H9 (cell line): ENCODE data around the gene WAPL. TPM values are rescaled to one million over a fixed set of nuclear protein-coding genes. Genes with fewer than 3 reads are reported as not detected.

Experiments
- DNase-seq: peaks from one replicate; pipeline ENCODE4 v3.0.0-alpha.2; 2017
- H2AFZ ChIP-seq: one replicate; pipeline ENCODE4 v1.6.1; 2013; ENCODE audit warnings: mild to moderate bottlenecking, low read length, control low read depth, moderate library complexity
- H2AK5ac ChIP-seq: 2 replicates; pipeline ENCODE4 v1.6.1; 2013; ENCODE audit warnings: low read length, control low read depth, mixed read lengths; ENCODE audit not compliant: insufficient read length
- H2BK120ac ChIP-seq: one replicate; pipeline ENCODE4 v1.6.1; 2013; ENCODE audit warnings: low read depth, mild to moderate bottlenecking, low read length, control low read depth, inconsistent platforms; ENCODE audit not compliant: poor library complexity, severe bottlenecking
- H2BK12ac ChIP-seq: 2 replicates; pipeline ENCODE4 v1.6.1; 2013; ENCODE audit warnings: low read length, control low read depth, mixed read lengths, low read depth; ENCODE audit not compliant: insufficient read length
- H2BK15ac ChIP-seq: 2 replicates; pipeline ENCODE4 v1.6.1; 2013; ENCODE audit warnings: low read depth, low read length, control low read depth
- H2BK20ac ChIP-seq: one replicate; pipeline ENCODE4 v1.6.1; 2013; ENCODE audit warnings: low read depth, mild to moderate bottlenecking, low read length, control low read depth, inconsistent platforms; ENCODE audit not compliant: poor library complexity, severe bottlenecking
- H2BK5ac ChIP-seq: 2 replicates; pipeline ENCODE4 v1.6.1; 2013; ENCODE audit warnings: low read length, control low read depth, mixed read lengths; ENCODE audit not compliant: insufficient read length
- H3K14ac ChIP-seq: 2 replicates; pipeline ENCODE4 v1.6.1; 2013; ENCODE audit warnings: low read length, control low read depth; ENCODE audit not compliant: insufficient read depth
- H3K18ac ChIP-seq: 2 replicates; pipeline ENCODE4 v1.6.1; 2013; ENCODE audit warnings: low read depth, mild to moderate bottlenecking, mixed read lengths, low read length, control low read depth; ENCODE audit not compliant: insufficient read length
- H3K23ac ChIP-seq: 2 replicates; pipeline ENCODE4 v1.6.1; 2013; ENCODE audit warnings: low read length, control low read depth, mixed read lengths, low read depth; ENCODE audit not compliant: insufficient read length
- H3K23me2 ChIP-seq: 2 replicates; pipeline ENCODE4 v1.6.1; 2013; ENCODE audit warnings: low read depth, mild to moderate bottlenecking, mixed read lengths, low read length, control low read depth; ENCODE audit not compliant: insufficient read length, poor library complexity, severe bottlenecking
- H3K27ac ChIP-seq: 2 replicates; pipeline ENCODE4 v1.5.1; 2013; ENCODE audit warnings: low read length, control low read depth, mixed read lengths, low read depth; ENCODE audit not compliant: insufficient read length
- H3K27me3 ChIP-seq: 2 replicates; pipeline ENCODE4 v1.6.1; 2013; ENCODE audit warnings: low read length, control low read depth, inconsistent platforms; ENCODE audit not compliant: insufficient read depth
- H3K4ac ChIP-seq: 2 replicates; pipeline ENCODE4 v1.6.1; 2013; ENCODE audit warnings: low read depth, mild to moderate bottlenecking, control low read depth, inconsistent platforms, low read length, moderate library complexity
- H3K4me1 ChIP-seq: 2 replicates; pipeline ENCODE4 v1.6.1; 2013; ENCODE audit warnings: low read length, control low read depth, inconsistent platforms; ENCODE audit not compliant: insufficient read depth
- H3K4me2 ChIP-seq: 2 replicates; pipeline ENCODE4 v1.6.1; 2013; ENCODE audit warnings: low read length, control low read depth, mixed read lengths; ENCODE audit not compliant: insufficient read length, insufficient read depth
- H3K56ac ChIP-seq: 2 replicates; pipeline ENCODE4 v1.6.1; 2013; ENCODE audit warnings: low read depth, mild to moderate bottlenecking, mixed read lengths, low read length, control low read depth; ENCODE audit not compliant: insufficient read length
- H3K79me1 ChIP-seq: 2 replicates; pipeline ENCODE4 v1.6.1; 2013; ENCODE audit warnings: low read depth, mild to moderate bottlenecking, moderate library complexity, low read length, control low read depth, inconsistent platforms; ENCODE audit not compliant: insufficient read depth, poor library complexity, severe bottlenecking
- H3K79me2 ChIP-seq: 2 replicates; pipeline ENCODE4 v1.6.1; 2013; ENCODE audit warnings: low read length, control low read depth, inconsistent platforms; ENCODE audit not compliant: insufficient read depth
- H3K9ac ChIP-seq: 2 replicates; pipeline ENCODE4 v1.6.1; 2013; ENCODE audit warnings: low read length, control low read depth, mixed read lengths; ENCODE audit not compliant: insufficient read length; ENCODE audit errors: extremely low read depth
- H3K9me3 ChIP-seq: one replicate; pipeline ENCODE4 v1.6.1; 2013; ENCODE audit warnings: low read depth, low read length, inconsistent platforms; ENCODE audit not compliant: control insufficient read depth
- H3T11ph ChIP-seq: one replicate; pipeline ENCODE4 v1.6.1; 2013; ENCODE audit warnings: mild to moderate bottlenecking, low read length, control low read depth, inconsistent platforms
- H4K20me1 ChIP-seq: one replicate; pipeline ENCODE4 v1.6.1; 2013; ENCODE audit not compliant: control insufficient read depth, insufficient read length, insufficient read depth
- H4K5ac ChIP-seq: 2 replicates; pipeline ENCODE4 v1.6.1; 2013; ENCODE audit warnings: low read depth, mild to moderate bottlenecking, mixed read lengths, low read length, control low read depth; ENCODE audit not compliant: insufficient read length
- H4K8ac ChIP-seq: replicated peaks from 2 replicates; pipeline ENCODE4 v1.6.1; 2013; ENCODE audit warnings: low read length, control low read depth, mixed read lengths, low read depth; ENCODE audit not compliant: insufficient read length
- H4K91ac ChIP-seq: 2 replicates; pipeline ENCODE4 v1.6.1; 2013; ENCODE audit warnings: low read depth, mild to moderate bottlenecking, moderate library complexity, mixed read lengths, low read length, control low read depth; ENCODE audit not compliant: insufficient read length
- H3K27ac Mint-ChIP-seq, 3 experiments: 2 replicates in 2 of 3; 3 replicates in 1 of 3; pipeline ENCODE4 v1.8.0; 2020 to 2021; ENCODE audit warnings: mixed read lengths in 3 of 3, mild to moderate bottlenecking in 1 of 3, moderate library complexity in 1 of 3
- H3K27me3 Mint-ChIP-seq: 2 replicates; pipeline ENCODE4 v1.8.0; 2021; ENCODE audit warnings: low read depth, mild to moderate bottlenecking, moderate library complexity, mixed read lengths
- H3K36me3 Mint-ChIP-seq, 3 experiments: 2 replicates in 2 of 3; 3 replicates in 1 of 3; pipeline ENCODE4 v1.8.0; 2020 to 2021; ENCODE audit warnings: low read depth in 3 of 3, mixed read lengths in 3 of 3; ENCODE audit not compliant: insufficient read depth in 1 of 3
- H3K4me1 Mint-ChIP-seq, 2 experiments: 2 replicates each; pipeline ENCODE4 v1.8.0; 2020; ENCODE audit warnings: mixed read lengths in 2 of 2
- H3K4me3 Mint-ChIP-seq, 2 experiments: 2 replicates in 1 of 2; 3 replicates in 1 of 2; pipeline ENCODE4 v1.8.0; 2020 to 2021; ENCODE audit warnings: mild to moderate bottlenecking in 2 of 2, mixed read lengths in 2 of 2, moderate library complexity in 1 of 2
- H3K9me3 Mint-ChIP-seq, 2 experiments: 2 replicates in 1 of 2; 3 replicates in 1 of 2; pipeline ENCODE4 v1.8.0; 2020; ENCODE audit warnings: mild to moderate bottlenecking in 2 of 2, mixed read lengths in 2 of 2, moderate library complexity in 1 of 2
- CTCF ChIP-seq: fragments of 200-600 bp; sonication (generic); conservative IDR thresholded peaks from 3 replicates; pipeline ENCODE4 v1.8.0; 2021; ENCODE audit warnings: antibody characterized with exemption, mild to moderate bottlenecking
- WGBS: extraction: QIAGEN DNeasy Blood & Tissue Kit; methylation state at CpG from one replicate; pipeline ENCODE4 v1.1.7; 2013; ENCODE audit warnings: missing lambda C conversion rate, low lambda C conversion rate, mixed read lengths; ENCODE audit not compliant: insufficient read length; ENCODE audit errors: extremely low coverage; 5-methylcytosine and 5-hydroxymethylcytosine counted together
- total RNA-seq: library from RNA; stranded (reverse); gene quantifications from 2 replicates; pipeline ENCODE4 v1.2.1, GENCODE V29; 2021

The WAPL gene
- total RNA-seq, 1 experiment from 2014 or later = 61.4 TPM

GRCh38 chr10:86506499-86506898 is 15.1 kb downstream of the WAPL start:
- no CpG with 5 or more reads among the region's 4 CpGs for WGBS
- H3K14ac ChIP-seq = no peak overlapping the region
- no peak overlapping the region for H4K5ac ChIP-seq
- no peaks in the 10 kb centered on the region for H3K9me3 Mint-ChIP-seq
- peaks cover 26% of the 10 kb centered on the region; the same call in 1 of the 2 replicates for H3K79me2 ChIP-seq
- no peak overlapping the region for H3T11ph ChIP-seq
- H3K4me1 Mint-ChIP-seq = peaks cover 3 to 5% of the 10 kb centered on the region in 2 experiments; a peak in 3 of 4 replicates
- H3K27ac ChIP-seq = no peak overlapping the region
- no peak overlapping the region for H4K91ac ChIP-seq
- no peak overlapping the region for H2BK15ac ChIP-seq
- H3K4me1 ChIP-seq = peaks cover under 1% of the 10 kb centered on the region; the same call in 1 of the 2 replicates
- H3K27me3 ChIP-seq = no peaks in the 10 kb centered on the region
- H3K4me3 Mint-ChIP-seq = no peak overlapping the region
- peak overlapping the region; percentile 28 to 83 (median 59); a peak in 3 of 7 replicates for H3K27ac Mint-ChIP-seq
- H2AFZ ChIP-seq = no peak overlapping the region
- no peak overlapping the region for H2BK120ac ChIP-seq
- H3K79me1 ChIP-seq = peaks cover 14% of the 10 kb centered on the region
- H2BK12ac ChIP-seq = no peak overlapping the region
- H2AK5ac ChIP-seq = no peak overlapping the region
- no peak overlapping the region for H2BK5ac ChIP-seq
- no peak for TF ChIP-seq CTCF
- H3K27me3 Mint-ChIP-seq = no peaks in the 10 kb centered on the region
- no peak overlapping the region for H4K8ac ChIP-seq
- H4K20me1 ChIP-seq = no peaks in the 10 kb centered on the region
- no peak overlapping the region for H3K18ac ChIP-seq
- H3K9me3 ChIP-seq = no peaks in the 10 kb centered on the region
- H3K9ac ChIP-seq = no peak overlapping the region
- H3K4me2 ChIP-seq = no peak overlapping the region
- H3K4ac ChIP-seq = no peak overlapping the region
- no peak overlapping the region for H3K23ac ChIP-seq
- no peak for DNase-seq
- peaks cover 11 to 26% (median 23%) of the 10 kb centered on the region in 3 experiments for H3K36me3 Mint-ChIP-seq
- no peak overlapping the region for H3K56ac ChIP-seq
- H2BK20ac ChIP-seq = peak overlapping the region; percentile 75
- no peaks in the 10 kb centered on the region for H3K23me2 ChIP-seq
